HPDE6-E6E7 (cell line): ENCODE results near the gene LTA.
"Not testable (repeated sequence)": the region's sequence is repeated elsewhere in the genome, so short reads cannot be mapped to it uniquely, and the experiment has no call there.

Source experiments
- DNase-seq: peaks from one replicate; pipeline ENCODE4 v3.0.0; 2011; ENCODE audit warnings: missing footprints; ENCODE audit errors: extremely low spot score

The LTA gene

GRCh38 chr6:31541658-31542521, 30.2 kb upstream of the LTA start, which contains the start of gene DDX39B:
Gene DDX39B (minus strand): TSS chr6:31542003. CDS start chr6:31540532, 1,471 bp downstream.
- DNase-seq: peak; percentile 93

- DNase-seq: no peak
Measured at GRCh38 chr6:31543639-31544038, 28.4 kb upstream of the LTA start.

- DNase-seq: no peak
Measured at GRCh38 chr6:31544676-31545075, 27.4 kb upstream of the LTA start.

GRCh38 chr6:31545291-31545690, 26.8 kb upstream of the LTA start:
- no peak for DNase-seq

GRCh38 chr6:31546339-31546957, 25.6 kb upstream of the LTA start, which contains the start of gene ATP6V1G2:
Gene ATP6V1G2 (minus strand): TSS chr6:31546608. CDS start chr6:31546559, 49 bp downstream.
- peak; percentile 84 for DNase-seq

GRCh38 chr6:31546958-31547726, 24.9 kb upstream of the LTA start, which contains the start of gene NFKBIL1:
Gene NFKBIL1 (plus strand): TSS chr6:31547608. CDS start chr6:31547695, 87 bp downstream.
- DNase-seq: peak; percentile 90

GRCh38 chr6:31547727-31548543, 24.2 kb upstream of the LTA start:
- no peak for DNase-seq

GRCh38 chr6:31548544-31548873, 23.6 kb upstream of the LTA start:
- no peak for DNase-seq

- not testable (repeated sequence) for DNase-seq
Measured at GRCh38 chr6:31551371-31551770, 20.7 kb upstream of the LTA start.

- DNase-seq: no peak
Measured at GRCh38 chr6:31556307-31556706, 15.8 kb upstream of the LTA start.

- DNase-seq: no peak
Measured at GRCh38 chr6:31557443-31558317, 14.4 kb upstream of the LTA start.

GRCh38 chr6:31558318-31558625, 13.8 kb upstream of the LTA start:
- DNase-seq: no peak

- no peak for DNase-seq
Measured at GRCh38 chr6:31558631-31559500, 13.2 kb upstream of the LTA start.

- DNase-seq: no peak
Measured at GRCh38 chr6:31559606-31559957, 12.5 kb upstream of the LTA start.

GRCh38 chr6:31559958-31560696, 12.0 kb upstream of the LTA start:
- no peak for DNase-seq

GRCh38 chr6:31560697-31561058, 11.4 kb upstream of the LTA start:
- no peak for DNase-seq

- no peak for DNase-seq
Measured at GRCh38 chr6:31567531-31568370, 4.3 kb upstream of the LTA start.

GRCh38 chr6:31568537-31568961, 3.5 kb upstream of the LTA start:
- DNase-seq: no peak
